Measurements from ENCODE around the gene EFCAB12.
"Not testable (repeated sequence)": the region's sequence is repeated elsewhere in the genome, so short reads cannot be mapped to it uniquely, and the experiment has no call there.

The EFCAB12 gene

DNA sequence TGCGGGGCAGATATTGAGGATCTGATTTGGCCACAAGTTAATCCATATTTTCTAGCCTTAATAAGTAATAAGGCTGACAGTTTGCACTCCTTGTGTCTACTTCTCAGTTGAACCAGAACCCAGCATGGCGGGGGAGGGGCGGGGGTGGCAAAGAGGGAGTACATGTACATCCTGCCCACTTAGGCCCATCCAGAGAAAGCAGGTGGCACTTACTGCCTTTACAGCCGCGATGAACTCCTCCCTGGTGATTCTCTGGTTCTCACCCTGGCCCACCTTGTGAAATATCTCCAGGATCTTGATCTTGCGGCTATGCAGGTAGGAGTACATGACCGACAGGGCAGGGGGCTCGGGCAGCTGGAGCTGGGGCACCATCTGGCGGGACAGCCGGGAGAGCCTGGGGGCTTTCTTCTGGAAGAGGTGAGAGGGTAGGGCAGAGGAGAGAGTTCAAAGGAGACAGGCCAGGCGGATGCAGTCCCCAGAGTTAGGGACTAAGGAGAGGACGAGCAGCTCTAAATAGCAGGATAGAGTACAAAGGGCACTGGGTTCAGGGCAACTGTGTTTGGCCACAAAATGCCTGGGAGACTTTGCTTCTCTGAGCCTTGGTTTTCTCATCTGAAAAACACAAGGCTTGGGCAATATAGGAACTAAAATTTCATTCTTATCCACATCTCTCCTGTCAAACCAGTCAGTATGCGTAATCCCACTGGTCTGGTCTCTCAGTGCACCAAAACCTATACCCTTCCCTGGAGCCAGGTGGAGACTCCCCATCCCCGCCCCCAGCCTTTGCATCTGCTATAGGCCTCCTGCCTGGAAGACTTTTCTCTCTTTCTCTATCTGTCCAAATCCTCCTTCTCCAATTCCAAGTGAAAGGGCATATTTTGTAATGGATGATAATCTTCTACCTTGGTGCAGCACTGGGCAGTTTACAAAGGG is 10.1 kb downstream of the EFCAB12 start:
- FAIRE-seq: no peak

- FAIRE-seq: no peak
Observed at GRCh38 chr3:129417326-129417725, 11.1 kb downstream of the EFCAB12 start.

DNA sequence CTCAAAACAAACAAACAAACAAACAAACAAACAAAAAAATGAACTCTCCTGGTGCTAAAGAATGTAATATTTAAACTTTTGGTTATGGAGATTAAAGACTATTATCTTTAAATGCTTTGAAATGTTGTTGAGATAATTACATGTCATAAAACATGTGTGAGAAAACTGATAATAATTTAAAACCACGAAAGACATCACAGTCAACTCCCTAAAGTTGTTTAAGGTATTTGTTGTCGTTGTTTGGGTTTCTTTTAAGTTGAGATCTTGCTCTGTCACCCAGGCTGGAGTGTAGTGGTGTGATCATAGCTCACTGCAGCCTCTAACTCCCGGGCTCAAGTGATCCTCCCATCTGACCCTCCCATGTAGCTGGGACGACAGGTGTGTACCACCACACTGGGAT is 12.0 kb downstream of the EFCAB12 start:
- no peak for FAIRE-seq

DNA sequence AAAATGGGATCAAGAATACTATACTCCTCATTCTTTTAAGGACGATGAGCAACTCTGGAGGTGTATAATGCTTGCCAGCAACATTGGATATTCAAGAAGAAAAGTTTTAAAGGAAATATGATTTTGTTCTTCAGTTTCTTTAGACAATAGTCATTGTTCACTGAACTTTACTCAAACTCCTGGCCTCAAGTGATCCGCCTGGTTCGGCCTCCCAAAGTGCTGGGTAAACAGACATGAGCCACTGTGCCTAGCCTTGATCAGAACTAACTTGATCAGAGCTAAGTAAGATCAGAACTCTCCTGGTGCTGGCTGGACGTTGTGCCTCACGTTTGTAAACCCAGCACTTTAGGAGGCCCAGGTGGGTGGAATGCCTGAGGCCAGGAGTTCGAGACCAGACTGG is 12.6 kb downstream of the EFCAB12 start:
- FAIRE-seq: no peak

- FAIRE-seq: no peak
Observed at GRCh38 chr3:129415378-129415777, 13.1 kb downstream of the EFCAB12 start.

DNA sequence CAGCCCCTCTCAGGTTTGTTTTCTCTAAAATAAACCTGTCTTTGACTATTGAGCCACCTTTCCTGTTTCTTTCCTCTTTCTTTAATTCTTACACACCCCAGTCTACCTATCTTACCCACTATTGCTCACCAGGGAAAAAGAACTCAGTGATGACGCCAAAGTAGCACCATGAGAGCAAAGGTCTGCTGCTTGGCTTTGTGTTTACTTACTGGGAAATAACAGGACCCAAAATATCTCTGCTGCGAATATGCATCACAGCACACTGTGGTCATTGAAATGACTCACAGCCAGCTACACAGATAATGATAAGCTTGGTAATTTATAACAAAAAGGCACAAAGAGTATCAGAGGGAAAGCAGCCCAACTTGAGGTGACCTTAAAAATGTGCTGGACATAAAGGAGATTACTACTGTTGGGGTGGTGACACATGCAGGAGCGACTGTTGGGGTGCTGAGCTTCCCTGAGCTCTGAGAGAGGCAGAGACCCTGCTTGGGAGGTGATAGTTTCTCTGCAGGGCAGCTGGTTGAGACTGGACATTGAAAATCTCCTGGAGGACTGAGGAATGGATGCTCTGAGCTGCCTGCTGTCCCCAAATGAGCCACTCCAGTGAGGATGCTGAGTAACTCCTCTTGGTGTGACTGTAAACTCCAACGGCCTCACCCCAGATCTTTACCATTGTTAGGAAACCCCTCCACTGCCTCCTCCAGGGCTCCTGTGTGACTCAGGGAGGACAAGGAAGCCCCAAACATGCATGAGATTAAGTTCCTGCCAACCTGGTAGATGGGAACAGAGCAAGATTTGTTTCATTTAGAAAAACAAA is 14.5 kb downstream of the EFCAB12 start:
- FAIRE-seq: no peak

GRCh38 chr3:129413238-129413637 is 15.2 kb downstream of the EFCAB12 start:
- not testable (repeated sequence) for FAIRE-seq

DNA sequence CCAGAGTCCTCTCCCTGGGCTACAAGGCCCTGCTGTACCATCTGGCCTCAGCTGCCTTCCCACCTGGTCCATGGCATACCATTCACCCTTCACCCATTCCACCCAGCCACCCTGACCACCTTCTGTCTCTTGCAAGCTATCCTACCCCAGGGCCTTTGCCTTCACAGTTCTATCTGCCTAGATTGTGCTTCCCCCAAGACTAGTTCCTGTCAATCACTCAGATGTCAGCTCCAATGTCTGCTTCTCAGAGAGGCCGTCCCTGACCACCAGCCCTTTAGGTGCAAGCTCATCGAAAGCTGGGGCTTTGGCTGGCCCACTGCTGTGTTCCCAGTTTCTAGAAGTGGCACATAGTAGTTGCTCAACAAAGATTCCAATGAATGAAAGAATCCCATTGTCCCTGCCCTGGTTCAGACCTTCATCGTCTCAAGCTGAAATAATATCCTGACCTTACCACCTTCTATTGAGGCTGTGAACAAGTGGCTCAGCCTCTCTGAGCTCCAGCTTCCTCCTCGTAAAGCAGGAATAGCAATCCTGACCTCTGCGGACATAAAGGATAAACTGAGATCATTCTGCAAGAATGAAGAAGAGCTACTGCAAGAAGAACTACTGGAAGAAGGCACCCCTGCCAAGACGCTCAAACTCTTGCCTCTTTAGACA is 15.8 kb downstream of the EFCAB12 start:
- FAIRE-seq: no peak

- FAIRE-seq: no peak
Observed at GRCh38 chr3:129410971-129411370, 17.5 kb downstream of the EFCAB12 start.

GRCh38 chr3:129409541-129409940 is 18.9 kb downstream of the EFCAB12 start:
- no peak for FAIRE-seq

GRCh38 chr3:129404610-129405009 is 23.8 kb downstream of the EFCAB12 start:
- FAIRE-seq: no peak

DNA sequence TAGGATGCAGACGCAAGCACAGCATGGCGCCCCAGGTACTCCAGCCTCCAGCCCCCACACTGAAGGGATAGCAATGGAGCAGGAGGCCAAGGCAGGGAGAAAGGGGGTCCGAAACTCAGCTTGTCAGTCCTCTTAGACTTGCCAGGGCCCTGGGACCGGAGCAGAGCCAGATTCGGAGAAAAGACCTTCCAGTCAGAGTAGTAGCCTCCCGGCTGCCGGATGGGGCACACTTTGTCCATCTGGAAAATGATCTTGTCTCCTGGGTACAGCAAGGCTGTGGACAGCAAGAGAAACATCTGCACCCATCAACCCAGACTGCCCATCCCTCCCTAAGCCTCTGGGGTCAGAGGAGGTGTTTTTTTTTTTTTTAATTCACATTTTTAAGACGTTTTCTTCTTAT is 24.3 kb downstream of the EFCAB12 start:
- no peak for FAIRE-seq

GRCh38 chr3:129403450-129403849 is 25.0 kb downstream of the EFCAB12 start:
- no peak for FAIRE-seq

DNA sequence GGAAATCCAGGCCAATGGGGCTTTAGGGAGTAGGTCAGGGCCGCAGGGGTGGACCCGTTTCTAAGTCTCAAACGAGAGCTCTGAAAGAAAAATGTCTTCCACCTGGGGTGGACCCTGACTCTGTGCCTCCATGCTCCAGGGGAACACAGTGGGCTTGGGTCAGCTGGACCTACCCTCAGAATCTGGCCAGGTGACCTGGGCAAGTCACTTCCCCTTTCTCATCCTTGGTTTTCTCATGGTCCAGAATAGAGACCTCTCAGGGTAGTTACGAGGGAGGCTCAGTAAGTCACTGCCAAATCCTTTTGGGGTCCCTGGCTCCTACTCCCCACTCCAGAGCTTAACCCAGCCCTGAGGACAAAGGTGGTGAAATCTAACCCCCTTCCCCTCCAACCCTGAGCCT is 25.8 kb downstream of the EFCAB12 start:
- FAIRE-seq: no peak

- no peak for FAIRE-seq
Observed at GRCh38 chr3:129402210-129402609, 26.2 kb downstream of the EFCAB12 start.

DNA sequence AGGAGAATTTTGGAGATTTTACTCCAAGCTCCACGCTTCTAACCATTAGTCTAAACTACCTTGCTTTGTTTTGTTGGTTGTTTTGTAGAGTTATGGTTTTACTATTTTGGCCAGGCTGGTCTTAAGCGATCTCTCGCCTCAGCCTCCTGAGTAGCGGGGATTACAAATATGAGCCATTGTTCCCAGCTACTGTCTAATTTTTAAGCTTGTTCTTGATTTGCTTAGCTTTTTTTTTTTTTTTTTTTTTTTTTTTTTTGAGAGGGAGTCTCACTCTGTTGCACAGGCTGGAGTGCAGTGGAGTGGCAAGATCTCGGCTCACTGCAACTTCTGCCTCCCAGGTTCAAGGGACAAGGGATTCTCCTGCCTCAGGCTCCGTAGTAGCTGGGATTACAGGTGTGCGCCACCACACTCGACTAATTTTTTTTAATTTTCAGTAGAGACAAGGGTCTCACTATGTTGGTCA is 28.5 kb downstream of the EFCAB12 start:
- FAIRE-seq: no peak

DNA sequence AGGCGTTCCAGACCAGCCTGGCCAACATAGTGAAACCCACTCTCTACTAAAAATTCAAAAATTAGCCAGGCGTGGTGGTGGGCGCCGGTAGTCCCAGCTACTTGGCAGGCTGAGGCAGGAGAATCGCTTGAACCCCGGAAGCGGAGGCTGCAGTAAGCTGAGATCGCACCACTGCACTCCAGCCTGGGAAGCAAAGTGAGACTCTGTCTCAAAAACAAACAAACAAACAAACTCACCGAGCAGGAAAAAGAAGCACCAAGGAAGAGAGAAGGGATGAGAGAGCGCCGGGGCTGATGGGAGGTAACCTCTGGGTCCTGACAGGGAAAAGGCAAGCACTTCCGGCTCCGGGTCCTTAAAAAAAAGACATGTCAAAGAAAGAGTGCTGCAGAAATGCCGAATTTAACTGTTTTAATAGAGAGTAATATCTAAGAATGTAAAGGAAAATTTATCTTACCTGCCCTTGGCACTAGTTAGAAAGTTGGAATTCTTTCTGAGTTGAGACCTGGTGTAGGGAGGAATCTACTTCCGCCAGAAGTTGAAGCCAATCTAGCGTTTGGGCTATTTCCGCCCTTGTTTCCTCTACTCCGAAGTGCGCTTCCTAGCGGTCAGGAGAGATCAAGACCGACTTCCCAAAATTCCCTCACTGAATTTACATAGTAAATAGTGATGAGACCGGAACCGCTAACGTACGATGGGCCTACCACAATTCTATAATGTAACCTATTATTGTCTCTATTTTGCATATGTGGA is 29.1 kb downstream of the EFCAB12 start:
- FAIRE-seq: peak; percentile 82

DNA sequence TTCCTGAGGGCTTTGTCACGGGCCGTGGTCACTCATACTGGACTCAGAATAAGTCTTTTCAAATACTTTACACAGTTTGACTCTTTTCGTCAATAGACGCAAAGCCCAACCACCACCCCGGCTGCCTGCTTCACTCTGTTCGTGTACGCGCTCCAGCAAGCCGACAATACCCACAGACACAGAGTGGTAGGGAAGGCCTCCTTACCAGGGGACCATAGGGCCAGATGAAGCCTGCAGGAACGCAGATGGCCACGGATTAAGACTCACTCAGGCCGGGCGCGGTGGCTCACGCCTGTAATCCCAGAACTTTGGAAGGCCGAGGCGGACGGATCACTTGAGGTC is 29.7 kb downstream of the EFCAB12 start:
- no peak for FAIRE-seq

- not testable (repeated sequence) for FAIRE-seq
Observed at GRCh38 chr3:129393760-129394564, 34.5 kb downstream of the EFCAB12 start.

DNA sequence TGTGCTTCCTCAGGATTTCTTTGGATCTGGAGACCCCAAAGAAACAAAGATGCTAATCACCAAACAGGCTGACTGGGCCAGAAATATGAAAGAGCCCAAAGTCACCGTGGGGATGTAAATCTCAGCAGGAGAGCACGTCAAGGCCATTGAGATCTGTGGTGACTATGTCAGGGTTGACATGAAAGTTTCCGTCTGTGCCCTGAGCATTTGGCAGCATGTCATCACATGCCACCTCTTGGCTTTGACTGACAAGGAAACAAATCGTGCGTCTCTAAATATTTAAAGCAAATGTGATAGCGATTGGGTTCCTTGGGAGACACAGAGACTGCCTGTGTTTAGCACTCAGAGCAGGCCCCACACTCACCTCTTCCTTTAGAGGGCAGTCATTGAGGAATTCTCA is 35.2 kb downstream of the EFCAB12 start:
- FAIRE-seq: no peak

DNA sequence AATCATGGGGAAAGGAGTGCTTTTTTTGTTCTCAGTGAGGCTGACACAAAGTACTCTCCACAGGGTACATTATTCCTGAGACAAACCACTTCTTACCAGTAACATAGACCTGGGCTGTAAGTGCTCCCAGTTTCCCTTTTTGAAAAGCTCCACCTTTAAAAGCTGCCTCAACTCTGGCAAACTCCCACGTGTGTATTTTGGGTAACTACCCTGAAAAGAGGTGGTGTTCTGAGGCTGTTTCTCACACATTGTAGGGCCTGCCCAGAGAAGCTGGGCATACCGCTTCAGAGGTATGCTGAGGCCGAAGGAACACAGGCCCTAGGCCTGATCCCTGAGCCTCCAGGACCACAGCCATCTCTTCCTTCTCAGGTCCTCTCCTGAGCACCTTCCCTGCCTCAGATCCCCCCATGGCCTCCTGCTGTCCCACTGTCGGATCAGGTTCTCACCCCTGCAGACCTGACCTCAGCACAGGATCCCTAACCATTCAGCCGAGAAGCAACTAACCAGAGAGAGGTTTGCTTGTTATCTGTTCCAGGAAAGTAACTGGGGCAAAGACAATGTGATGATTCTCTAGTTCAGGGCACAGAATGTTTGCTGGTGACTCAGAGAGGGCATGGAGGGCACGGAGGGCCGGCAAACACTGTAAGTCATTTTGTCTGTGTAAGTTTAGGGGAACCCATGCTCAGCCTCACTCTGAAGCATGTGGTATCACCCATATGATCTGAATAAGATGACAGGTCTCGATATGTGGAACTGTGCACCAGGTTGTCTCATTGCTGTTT is 36.1 kb downstream of the EFCAB12 start:
- FAIRE-seq: not testable (repeated sequence)
